ENCODE results near the gene RENBP. TPM values are rescaled to one million over a fixed set of nuclear protein-coding genes. Genes with fewer than 3 reads are reported as not detected.

RENBP gene
- total RNA-seq, 2 donors from 2014 or later = 0.66 to 6.0 TPM

DNA sequence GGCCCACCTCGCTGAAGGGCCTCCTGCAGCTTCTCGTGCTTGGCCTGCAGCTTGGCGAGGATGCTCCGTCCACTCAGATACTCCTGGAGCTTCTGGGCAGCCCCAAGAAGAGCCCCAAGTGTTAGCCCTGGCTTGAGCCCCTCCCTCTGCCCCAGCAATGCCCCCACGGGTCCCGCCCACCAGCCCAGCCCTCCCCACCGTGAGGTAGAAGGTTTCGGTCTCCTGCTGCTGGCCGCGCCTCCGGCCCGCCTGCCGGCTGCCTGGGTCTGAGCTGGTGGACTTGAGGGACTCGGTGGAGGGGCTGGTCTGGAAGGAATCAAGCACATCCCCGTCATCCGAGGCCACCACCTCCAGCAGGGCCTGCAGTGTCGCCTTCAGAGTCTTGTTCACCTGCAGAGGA lies 31.2 kb downstream of the RENBP start:
- Histone ChIP-seq H3K9me3 (no peaks in the 10 kb centered on the region), H3K27ac (no peak overlapping the region), H3K36me3 (replicated peaks in 1 of 2; ENCODE audit: insufficient read depth in 1 of 2, low read depth in 2 of 2) (no peaks in the 10 kb centered on the region), H3K27me3 (no peaks in the 10 kb centered on the region), H3K4me3 (no peak overlapping the region), H3K4me1 (no peaks in the 10 kb centered on the region)
- no peak for DNase-seq
- intact Hi-C loops (cut with DNase I) = no loop called here
- TF ChIP-seq POLR2A (IDR thresholded peaks at IDR 0.05) = no peak
- no peak for TF ChIP-seq CTCF (IDR thresholded peaks at IDR 0.05)
- WGBS, 2 donors = 80 to 86% methylated on average over 1 of the region's 17 CpGs
- ATAC-seq = no peak

DNA sequence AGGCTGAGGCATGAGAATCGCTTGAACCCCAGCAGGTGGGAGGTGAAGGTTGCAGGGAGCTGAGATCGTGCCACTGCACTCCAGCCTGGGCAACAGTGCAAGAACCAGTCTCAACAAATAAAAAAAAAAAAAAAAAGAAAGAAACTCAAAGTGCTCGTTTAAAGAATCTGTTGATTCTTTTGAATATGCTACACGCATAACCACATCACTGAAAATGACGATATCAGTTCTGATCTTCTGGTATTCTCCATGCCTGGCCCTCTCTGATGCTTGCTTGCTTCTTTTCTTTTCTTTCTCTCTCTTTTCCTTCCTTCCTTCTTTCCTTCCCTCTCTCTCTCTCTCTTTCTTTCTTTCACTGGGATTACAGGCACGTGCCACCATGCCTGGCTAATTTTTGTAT lies 32.6 kb downstream of the RENBP start:
- ATAC-seq = no peak
- intact Hi-C loops (cut with DNase I) = no loop called here
- no peak overlapping the region for H3K27ac ChIP-seq
- TF ChIP-seq POLR2A (IDR thresholded peaks at IDR 0.05) = no peak
- TF ChIP-seq CTCF (IDR thresholded peaks at IDR 0.05) = no peak
- no peak overlapping the region for H3K4me3 ChIP-seq
- no peak for DNase-seq
- 59 to 77% methylated on average over 5 to 6 of the region's 6 CpGs for WGBS, 2 donors
- H3K27me3 ChIP-seq = no peaks in the 10 kb centered on the region
- H3K4me1 ChIP-seq = no peaks in the 10 kb centered on the region
- no peaks in the 10 kb centered on the region for H3K9me3 ChIP-seq
- no peaks in the 10 kb centered on the region for H3K36me3 ChIP-seq (replicated peaks in 1 of 2; ENCODE audit: insufficient read depth in 1 of 2, low read depth in 2 of 2)

- no peak for ATAC-seq
- DNase-seq = no peak
- no peak overlapping the region for H3K27ac ChIP-seq
- no peaks in the 10 kb centered on the region for H3K36me3 ChIP-seq (replicated peaks in 1 of 2; ENCODE audit: insufficient read depth in 1 of 2, low read depth in 2 of 2)
- intact Hi-C loops (cut with DNase I) = no loop called here
- no peak for TF ChIP-seq CTCF (IDR thresholded peaks at IDR 0.05)
- no peak for TF ChIP-seq POLR2A (IDR thresholded peaks at IDR 0.05)
- H3K27me3 ChIP-seq = no peaks in the 10 kb centered on the region
- H3K4me3 ChIP-seq = no peak overlapping the region
- 87% methylated on average over 3 of the region's 22 CpGs; no CpG with 5 or more reads in 1 of the 2 donors for WGBS, 2 donors
- no peaks in the 10 kb centered on the region for H3K4me1 ChIP-seq
- H3K9me3 ChIP-seq = no peaks in the 10 kb centered on the region
These were observed 34.0 kb downstream of the RENBP start for GRCh38 chrX:153910446-153910845.

- Histone ChIP-seq H3K4me3 (no peak overlapping the region), H3K36me3 (replicated peaks in 1 of 2; ENCODE audit: insufficient read depth in 1 of 2, low read depth in 2 of 2) (no peaks in the 10 kb centered on the region), H3K27me3 (no peaks in the 10 kb centered on the region), H3K9me3 (no peaks in the 10 kb centered on the region), H3K27ac (no peak overlapping the region), H3K4me1 (no peaks in the 10 kb centered on the region)
- TF ChIP-seq POLR2A (IDR thresholded peaks at IDR 0.05) = no peak
- TF ChIP-seq CTCF (IDR thresholded peaks at IDR 0.05) = no peak
- ATAC-seq (no peak), DNase-seq (no peak)
- intact Hi-C loops (cut with DNase I) = no loop called here
- WGBS, 2 donors = 84% methylated on average over 7 of the region's 25 CpGs; no CpG with 5 or more reads in 1 of the 2 donors
These were observed 34.5 kb downstream of the RENBP start for GRCh38 chrX:153909980-153910360.

Measured in body of pancreas (tissue), 4 donors.